IMR-90 (cell line): ENCODE data around the gene ARMH4.

Source experiments
- BHLHE40 ChIP-seq: fragments of 150-350 bp; IDR thresholded peaks from 2 replicates; pipeline ENCODE4 v1.6.1; 2016; ENCODE audit warnings: mild to moderate bottlenecking, low read depth, low read length
- CEBPB ChIP-seq: IDR thresholded peaks from 2 replicates; pipeline ENCODE4 v1.6.1; 2012; ENCODE audit warnings: low read depth, low read length, improper control_type of control experiment
- CTCF ChIP-seq: conservative IDR thresholded peaks from 2 replicates; pipeline ENCODE4 v1.5.1; 2012; ENCODE audit warnings: mild to moderate bottlenecking, low read depth, low read length, improper control_type of control experiment
- ELK1 ChIP-seq: fragments of 150-350 bp; IDR thresholded peaks from 2 replicates; pipeline ENCODE4 v1.6.1; 2016; ENCODE audit warnings: low read depth, mild to moderate bottlenecking, low read length, moderate library complexity, borderline replicate concordance
- FOS ChIP-seq: fragments of 150-350 bp; IDR thresholded peaks from 2 replicates; pipeline ENCODE4 v1.6.1; 2016; ENCODE audit warnings: low read depth, low read length
- MAFK ChIP-seq: IDR thresholded peaks from 2 replicates; pipeline ENCODE4 v1.6.1; 2012; ENCODE audit warnings: low read depth, low read length, improper control_type of control experiment
- MAZ ChIP-seq: IDR thresholded peaks from 2 replicates; pipeline ENCODE4 v1.6.1; 2012; ENCODE audit warnings: low read depth, mild to moderate bottlenecking, low read length, improper control_type of control experiment, moderate library complexity, borderline replicate concordance
- MXI1 ChIP-seq: IDR thresholded peaks from 2 replicates; pipeline ENCODE4 v1.6.1; 2012; ENCODE audit warnings: low read depth, mild to moderate bottlenecking, low read length, moderate library complexity, borderline replicate concordance
- POLR2A ChIP-seq: IDR thresholded peaks from 2 replicates; pipeline ENCODE4 v1.6.1; 2012; ENCODE audit warnings: mild to moderate bottlenecking, low read depth, low read length
- RAD21 ChIP-seq: IDR thresholded peaks from 2 replicates; pipeline ENCODE4 v1.6.1; 2012; ENCODE audit warnings: low read length, improper control_type of control experiment
- RCOR1 ChIP-seq: IDR thresholded peaks from 2 replicates; pipeline ENCODE4 v1.6.1; 2012; ENCODE audit warnings: mild to moderate bottlenecking, low read length, improper control_type of control experiment; ENCODE audit not compliant: insufficient replicate concordance
- RFX5 ChIP-seq: IDR thresholded peaks from 2 replicates; pipeline ENCODE4 v1.8.0; 2012; ENCODE audit warnings: low read depth, mild to moderate bottlenecking, low read length, moderate library complexity
- SMC3 ChIP-seq: fragments of 150-350 bp; IDR thresholded peaks from 2 replicates; pipeline ENCODE4 v1.6.1; 2016; ENCODE audit warnings: low read depth, mild to moderate bottlenecking, antibody characterized with exemption, low read length, moderate library complexity
- USF2 ChIP-seq: fragments of 150-350 bp; IDR thresholded peaks from 2 replicates; pipeline ENCODE4 v1.6.1; 2017; ENCODE audit warnings: mild to moderate bottlenecking, antibody characterized with exemption, low read length, low read depth

GRCh38 chr14:58141893-58142292, 10.1 kb downstream of the ARMH4 start:
- TF ChIP-seq POLR2A (no peak), CTCF (no peak), RAD21 (no peak), FOS (no peak), CEBPB (no peak), MXI1 (no peak), BHLHE40 (no peak), ELK1 (no peak), USF2 (no peak), SMC3 (no peak), RCOR1 (no peak), MAZ (no peak), MAFK (peak; percentile 71), RFX5 (no peak)
